ENCODE data around the gene PIGP.

DNA sequence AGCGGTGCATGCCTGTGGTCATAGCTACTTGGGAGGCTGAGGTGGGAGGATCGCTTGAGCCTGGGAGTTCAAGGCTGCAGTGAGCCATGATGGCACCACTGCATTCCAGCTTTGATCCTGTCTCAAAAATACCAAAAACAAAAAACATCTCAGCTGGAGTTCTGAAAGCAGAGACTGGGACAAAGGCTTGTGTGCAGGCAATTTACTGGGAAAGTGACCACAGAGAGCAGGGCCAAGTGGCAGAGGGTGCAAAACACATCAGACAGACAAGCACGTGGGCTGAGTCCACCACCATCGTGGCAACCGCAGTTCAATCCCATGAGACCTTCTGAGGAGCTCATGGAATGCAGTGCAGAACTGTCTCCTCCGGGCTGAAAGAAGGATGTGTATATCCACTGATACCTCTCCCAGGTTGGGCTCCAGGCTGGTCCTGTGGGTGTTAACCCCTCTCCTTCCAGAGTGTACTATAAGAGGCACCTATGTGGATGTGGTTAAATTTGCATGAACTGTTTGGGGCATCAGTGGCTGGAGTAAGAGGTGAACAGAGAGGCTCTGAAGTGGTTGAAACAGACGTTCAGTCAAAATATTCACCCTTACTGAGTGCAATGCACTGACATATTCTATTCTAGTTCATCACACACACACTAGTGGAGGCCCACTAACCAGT lies 10.8 kb downstream of the PIGP start:
- TF ChIP-seq POLR2AphosphoS5 (IDR thresholded peaks at IDR 0.05; ENCODE audit: low read depth, low read length) (no peak), TAF1 (IDR thresholded peaks at IDR 0.05; ENCODE audit: borderline replicate concordance, insufficient read depth, low read length) (no peak), SIN3A (IDR thresholded peaks at IDR 0.05; ENCODE audit: borderline replicate concordance, insufficient read depth, low read length) (no peak)
- TF ChIP-seq, protein P1, sequence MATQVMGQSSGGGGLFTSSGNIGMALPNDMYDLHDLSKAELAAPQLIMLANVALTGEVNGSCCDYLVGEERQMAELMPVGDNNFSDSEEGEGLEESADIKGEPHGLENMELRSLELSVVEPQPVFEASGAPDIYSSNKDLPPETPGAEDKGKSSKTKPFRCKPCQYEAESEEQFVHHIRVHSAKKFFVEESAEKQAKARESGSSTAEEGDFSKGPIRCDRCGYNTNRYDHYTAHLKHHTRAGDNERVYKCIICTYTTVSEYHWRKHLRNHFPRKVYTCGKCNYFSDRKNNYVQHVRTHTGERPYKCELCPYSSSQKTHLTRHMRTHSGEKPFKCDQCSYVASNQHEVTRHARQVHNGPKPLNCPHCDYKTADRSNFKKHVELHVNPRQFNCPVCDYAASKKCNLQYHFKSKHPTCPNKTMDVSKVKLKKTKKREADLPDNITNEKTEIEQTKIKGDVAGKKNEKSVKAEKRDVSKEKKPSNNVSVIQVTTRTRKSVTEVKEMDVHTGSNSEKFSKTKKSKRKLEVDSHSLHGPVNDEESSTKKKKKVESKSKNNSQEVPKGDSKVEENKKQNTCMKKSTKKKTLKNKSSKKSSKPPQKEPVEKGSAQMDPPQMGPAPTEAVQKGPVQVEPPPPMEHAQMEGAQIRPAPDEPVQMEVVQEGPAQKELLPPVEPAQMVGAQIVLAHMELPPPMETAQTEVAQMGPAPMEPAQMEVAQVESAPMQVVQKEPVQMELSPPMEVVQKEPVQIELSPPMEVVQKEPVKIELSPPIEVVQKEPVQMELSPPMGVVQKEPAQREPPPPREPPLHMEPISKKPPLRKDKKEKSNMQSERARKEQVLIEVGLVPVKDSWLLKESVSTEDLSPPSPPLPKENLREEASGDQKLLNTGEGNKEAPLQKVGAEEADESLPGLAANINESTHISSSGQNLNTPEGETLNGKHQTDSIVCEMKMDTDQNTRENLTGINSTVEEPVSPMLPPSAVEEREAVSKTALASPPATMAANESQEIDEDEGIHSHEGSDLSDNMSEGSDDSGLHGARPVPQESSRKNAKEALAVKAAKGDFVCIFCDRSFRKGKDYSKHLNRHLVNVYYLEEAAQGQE (IDR thresholded peaks at IDR 0.05; ENCODE audit: insufficient read depth in 1 of 2, low read depth in 2 of 2, low read length in 2 of 2): no peak

All from PFSK-1 (cell line).